Stimulated activated CD8-positive, alpha-beta memory T cell treated with anti-CD3 and anti-CD28 coated beads, Interleukin-7, amount 100 ng/mL, for 48 hours (primary cell): ENCODE results near the gene SENP1.

Source experiments
- DNase-seq, 2 donors: peaks; one replicate each; pipeline ENCODE4 v3.0.0-alpha.2; 2020; ENCODE audit warnings: low read depth in 1 of 2; ENCODE audit errors: extremely low read depth in 1 of 2

The SENP1 gene

DNA sequence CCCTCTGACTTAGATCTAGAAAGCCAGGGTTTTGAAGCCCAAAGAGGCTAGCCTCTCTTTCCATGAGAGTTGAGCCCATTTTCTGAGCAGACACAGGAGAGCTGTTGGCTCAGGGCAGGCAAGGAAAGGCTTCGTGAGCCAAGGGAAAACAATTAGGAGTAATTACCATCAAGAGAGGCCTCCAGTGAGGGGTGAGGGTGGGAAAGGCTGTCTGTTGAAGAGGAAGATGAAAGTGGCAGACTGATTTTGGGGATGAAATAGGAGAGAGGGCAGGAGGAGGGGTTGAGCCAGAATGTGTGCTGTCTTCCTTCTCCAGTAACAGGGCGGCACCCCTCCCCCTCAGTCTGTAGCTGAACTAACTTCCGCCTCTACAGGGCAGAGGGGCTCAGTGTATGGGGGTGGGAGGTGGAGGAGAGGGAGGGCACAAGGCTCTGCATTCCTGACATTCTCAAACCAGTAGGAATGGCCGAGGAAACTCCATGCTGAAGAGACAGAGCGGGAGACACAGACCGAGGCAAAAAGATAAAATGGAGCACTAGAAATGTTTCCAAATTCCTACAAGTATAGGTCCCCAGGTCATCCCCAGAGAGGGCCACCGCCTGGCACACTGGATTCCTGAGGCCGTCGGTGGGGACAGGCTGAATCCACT, 68.5 kb downstream of the SENP1 start:
- no peak for DNase-seq

DNA sequence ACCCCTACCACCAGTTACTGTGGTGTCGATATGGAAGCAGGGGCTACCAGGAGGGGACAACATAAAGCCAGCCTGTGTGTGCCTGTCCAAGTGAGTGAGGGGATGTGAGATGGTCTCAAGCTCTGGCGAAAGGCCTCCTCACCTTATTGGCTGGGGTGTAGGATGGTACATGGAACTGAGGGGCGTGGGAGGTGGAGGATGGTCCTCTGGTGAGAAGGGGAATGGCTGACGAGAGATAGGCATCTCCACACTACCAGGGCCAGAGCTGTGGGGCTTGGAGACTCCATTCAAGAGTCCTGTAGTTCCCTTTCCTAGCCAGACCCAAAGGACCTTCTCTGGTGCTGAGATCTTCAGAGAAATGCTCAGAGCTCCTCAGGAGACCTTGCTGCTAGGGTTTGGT, 69.1 kb downstream of the SENP1 start:
- DNase-seq, result no peak

DNA sequence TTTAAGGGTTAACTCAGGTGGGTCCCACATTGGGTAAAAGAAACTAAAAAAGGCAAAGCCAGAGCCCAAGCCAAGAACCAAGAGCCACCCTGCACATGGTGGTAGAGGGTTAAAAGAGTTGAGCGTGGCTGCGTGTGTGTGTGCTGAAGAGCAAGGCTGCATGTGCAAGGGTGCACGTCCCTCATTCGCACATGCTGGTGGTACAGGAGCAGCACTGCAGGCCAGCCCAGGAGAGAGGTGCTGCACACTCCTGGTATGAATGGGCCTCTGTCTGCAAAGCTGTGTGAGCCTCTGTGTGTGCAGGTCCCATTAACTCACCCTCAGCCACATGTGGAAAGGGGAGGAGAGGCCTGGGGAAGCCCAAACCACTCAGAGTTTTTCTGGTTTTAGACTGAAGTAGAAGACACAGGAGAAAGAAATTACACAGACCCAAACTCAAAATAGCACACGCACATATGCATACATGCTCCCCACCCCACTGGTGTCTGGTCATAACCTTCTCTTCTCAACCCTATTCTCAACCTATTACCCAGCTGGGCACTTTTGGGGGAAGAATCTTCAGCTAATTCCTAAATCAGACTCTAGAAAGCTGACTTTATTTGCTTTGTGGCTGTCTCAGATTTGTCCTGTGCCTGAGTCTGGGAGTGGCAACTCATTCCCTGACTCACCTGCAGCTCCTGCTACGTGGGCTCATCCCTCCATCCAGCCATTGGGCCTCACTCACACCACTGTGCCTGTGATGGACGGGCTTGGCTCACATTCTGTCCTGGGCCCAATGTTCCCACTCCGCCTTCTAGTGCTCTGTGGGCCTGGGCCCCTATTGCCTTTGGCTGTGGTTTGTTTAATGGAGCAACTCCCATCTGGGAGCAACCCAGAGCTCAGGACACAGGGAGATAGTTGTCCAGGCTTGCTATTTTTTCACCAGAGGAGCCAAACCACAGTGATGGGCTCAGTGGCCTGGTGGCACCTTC, 70.8 kb downstream of the SENP1 start:
- no peak for DNase-seq

DNA sequence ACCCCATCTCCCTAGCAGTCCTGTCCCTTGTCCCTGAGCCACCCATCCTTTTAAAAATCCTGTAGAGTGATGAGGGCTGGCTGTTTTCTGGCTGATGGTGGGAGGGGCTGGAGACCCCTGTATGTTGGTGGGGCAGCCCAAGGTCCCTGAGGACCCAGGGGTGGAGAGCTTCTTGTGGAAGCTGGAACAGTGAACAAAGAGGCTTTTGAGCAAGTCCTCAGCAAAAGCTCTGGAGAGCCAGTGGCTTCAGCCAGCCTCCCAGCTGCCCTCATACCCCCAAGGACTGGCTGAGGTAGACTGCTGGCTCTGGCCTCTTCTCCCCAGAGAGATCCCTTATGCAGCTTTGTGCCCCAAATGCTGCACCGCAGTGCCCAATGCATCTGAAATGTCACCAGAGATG, 72.4 kb downstream of the SENP1 start:
- no peak for DNase-seq

DNA sequence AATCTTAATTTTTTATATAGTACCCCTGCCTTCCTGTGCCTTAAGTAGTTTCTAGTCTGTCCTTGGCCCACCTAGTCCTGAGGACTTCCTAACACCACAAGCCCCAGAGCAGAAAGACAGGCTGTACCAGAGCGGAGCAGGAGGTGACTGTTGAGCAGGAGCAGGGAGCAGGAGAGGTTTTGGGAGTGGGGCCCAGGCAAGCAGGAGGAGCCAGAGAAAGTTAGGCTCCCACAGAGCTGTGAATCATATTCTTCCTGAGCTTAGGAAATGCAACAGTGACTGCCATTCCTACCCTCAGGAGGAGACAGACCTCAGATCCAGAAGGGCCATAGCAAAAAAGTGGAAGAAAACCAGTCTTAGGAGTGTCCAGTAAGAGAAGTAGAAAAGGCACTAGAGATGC, 73.3 kb downstream of the SENP1 start:
- DNase-seq, result no peak

DNA sequence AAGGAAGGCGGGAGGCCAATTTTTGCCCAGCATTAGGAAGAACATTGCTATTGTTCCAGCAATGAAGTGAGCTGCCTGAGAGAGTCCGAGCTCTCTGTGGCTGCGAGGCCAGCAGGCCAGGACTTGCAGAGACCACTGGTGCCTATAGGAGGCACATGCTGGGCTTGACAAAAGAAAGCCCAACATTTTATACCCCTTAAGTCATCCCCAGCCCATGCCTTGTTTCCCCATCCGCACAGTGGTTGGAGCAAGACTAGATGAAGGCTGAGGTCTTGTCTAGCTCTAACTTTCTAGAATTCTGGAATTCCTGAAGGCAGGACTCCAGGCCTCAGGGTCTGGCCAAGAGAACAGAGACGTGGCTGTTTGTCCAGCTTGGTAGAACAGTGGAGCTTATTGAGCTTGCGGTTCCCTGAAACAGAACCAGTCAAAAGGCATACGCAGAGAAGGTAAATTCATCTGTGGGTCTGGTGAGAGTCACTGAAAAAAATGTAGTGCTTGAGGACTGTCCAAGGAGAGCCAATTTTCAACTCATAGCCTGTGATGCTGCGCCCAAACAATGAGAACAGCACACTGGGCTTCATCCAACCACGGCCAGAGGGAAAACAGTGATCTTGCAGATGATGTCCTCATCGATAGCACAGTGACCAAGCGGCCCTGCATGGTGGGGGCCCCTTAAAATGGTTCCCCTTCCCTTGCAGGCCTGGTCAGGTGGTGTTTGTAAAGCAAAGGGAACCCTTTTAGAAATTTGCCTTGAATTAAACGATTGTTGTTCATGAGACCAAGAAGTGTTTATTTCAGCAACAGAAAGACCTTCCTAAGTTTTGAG, 74.5 kb downstream of the SENP1 start:
- DNase-seq, result no peak

DNA sequence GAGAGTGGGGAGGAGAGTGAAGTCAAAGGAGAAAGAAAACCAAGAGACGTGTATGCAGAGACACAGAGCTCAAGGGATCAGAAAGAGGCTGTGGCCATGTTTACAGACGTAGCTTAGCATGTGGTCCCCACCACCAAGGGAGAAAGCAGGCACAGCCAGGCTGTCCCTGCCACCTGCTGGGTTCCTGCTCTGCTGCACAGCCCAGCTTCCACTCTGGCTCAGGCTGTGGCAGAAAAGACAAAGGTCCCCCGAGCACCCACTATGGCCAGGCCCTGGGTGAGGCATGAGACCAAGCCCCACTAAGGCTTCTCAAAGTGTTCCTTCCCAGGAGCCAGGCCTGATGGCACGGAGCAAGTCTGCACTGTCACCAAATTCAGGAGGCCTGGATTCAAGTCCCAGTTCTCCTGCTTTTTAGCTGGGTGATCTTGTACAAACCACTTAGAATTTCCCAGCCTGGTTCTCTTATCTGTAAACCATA, 75.7 kb downstream of the SENP1 start:
- no peak for DNase-seq

DNA sequence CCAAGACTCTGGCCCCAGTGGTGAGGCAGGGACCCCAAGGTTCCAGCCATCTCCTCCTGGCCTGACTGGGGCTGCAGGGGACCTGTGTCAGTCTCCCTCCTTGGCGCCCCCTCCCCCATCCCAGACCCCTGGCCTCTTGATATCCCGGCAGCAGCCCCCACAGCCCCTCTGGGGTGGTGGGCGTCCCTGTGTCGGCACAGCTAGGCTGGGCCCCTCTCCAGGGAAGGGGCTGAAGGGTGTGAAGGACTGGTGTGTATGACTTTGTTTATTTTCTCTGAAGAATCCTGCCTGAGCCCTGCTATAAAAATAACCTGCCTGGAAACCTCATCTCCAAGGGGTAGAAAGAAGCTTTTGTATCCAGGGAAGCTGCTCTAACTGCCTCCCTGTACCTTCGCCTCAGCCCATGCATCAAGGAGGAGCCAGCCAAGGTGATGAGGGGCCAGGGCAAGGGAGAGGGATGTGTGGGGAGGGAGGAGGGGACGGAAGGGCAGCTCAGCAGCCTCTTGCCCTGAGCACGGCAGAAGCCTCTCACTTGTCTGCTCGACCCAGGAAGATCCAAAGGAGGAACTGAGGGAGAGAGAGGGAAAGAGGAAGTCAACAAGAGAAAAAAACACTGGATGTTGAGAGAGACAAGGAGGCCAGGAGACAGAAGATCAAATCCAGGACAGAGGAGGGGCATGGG, 76.2 kb downstream of the SENP1 start:
- no peak for DNase-seq

DNA sequence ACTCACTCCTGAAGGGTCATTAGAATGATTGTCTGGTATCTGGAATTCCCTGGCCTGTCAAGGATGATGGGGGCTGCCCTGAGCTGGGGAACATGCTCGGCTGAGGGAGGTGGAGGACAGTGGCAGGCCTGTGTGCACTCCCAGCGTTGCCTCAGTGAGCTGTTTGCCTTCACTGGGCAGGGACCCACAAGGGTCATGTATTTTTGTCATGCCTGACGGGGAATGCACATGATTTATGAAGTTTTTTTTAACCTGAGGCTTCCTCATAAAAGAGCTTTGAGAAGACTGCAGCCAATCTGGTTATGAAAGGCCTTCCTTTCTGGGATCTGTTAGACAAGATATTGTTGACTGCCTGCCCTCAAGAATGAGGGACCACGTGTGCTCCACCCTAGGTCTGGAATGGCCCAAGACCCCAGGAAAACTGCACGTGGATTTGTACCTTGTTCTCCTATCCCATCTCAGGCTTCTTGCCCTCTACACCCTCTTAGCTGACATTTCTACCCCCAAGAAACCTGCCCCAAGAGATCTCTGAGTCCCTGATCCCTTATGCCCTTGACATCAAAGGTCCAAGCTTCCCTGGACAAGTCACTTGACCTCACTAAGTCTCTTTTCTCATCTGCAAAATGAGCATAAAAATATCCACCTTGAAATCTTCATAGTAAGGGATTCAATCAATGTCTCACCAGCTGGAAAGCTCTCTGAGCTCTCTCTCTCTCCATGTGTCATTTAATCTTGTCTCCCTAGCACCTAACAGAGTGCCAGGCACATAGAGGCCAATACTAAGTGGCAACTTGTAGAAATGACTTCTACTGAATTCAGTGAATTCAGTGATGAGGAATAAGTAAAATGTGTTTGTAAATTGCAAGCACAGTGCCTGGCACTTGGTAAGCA, 77.1 kb downstream of the SENP1 start:
- DNase-seq, result no peak

DNA sequence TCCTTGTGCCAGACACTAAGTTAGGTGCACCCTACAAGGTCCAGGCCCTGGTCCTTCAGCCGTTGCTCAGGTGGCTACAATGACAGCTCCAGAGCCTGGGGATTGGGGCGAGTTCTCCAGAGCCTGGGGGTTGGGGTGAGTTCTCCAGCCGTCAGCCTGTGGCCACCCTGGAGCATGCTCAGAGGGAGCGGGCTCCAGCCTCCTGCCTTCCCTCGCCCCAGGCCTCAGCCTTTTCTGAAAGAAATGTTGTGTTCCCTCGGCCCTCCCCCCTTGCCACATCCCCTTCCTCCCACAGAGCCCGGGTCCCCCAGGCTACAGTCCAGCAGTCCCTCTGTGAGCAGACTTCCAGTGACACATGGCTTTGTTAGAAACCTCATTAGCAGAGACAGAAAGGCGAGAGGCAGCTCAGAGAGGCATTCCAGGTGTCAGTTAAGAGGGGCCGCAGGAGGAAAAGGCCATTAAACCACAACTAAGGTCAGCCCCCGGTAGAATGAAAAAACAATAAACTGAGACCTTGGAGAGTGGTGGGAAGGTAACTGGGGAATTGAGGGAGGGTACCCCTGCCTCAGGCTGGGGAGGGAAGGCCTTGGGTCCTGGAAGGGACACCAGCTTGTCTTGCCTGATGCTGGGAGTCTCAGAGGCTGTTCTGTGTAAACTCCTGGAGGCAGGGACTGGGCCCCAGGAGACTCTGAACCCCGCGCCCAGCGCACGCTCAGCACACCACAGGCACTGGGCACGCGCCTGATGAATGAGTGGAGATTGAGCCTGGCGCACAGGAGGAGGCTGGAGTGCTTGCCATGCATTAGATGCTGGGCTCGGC, 78.5 kb downstream of the SENP1 start:
- no peak for DNase-seq

DNA sequence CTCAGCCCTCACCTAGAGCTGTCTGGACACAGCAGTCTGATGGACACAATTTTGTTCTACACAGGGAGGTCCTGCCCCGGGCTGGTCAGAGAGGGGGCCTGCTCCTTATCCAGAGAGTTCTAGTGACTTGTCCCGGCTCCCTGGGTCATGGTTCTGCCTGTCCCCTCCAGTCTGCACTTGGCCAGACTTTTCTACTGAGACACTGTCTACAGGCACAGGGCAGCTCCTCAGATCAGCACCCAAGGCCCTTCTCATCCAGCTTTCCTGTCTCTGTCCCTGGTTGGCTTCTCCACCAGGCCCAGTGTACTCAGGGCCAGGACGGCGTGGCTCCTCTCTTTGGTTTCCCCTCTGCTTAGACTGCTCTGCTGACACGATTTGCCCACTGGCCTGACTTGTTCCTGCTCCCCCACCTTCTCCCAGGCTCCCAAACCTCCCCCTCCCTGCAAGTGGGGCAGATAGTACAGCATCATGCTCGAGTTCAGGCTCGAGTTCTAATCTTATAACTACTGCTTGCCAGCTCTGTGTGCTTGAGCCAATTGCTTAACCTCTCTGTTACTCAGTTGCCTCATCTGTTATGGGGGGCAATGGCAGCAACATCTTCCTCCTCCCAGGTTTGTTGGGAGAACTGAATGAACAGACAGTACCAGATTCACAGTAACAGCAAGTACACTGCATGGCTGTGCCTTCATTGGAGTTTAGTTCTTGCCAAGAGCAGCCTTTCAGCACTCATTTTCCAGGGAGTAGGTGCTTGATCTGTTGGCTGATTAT, 79.6 kb downstream of the SENP1 start:
- no peak for DNase-seq

DNA sequence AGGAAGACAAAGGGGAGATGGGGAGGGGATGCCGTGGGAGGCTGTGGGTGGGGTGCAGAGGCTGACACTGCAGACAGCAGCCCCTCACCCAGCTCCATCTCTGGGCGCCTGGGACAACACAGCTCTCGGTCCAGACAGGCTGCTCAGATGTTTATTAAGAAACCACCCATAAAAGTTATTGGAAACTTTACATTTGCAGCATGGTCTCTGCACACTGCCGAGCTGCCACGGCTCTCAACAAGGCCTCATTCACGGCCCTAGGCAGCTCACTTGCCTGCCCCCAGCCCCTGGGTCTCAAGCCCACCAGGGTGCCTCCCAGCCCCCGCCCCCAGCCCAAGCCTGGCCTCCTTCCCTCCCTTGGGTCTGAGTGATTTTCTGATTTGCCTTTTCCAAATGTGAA, 80.6 kb downstream of the SENP1 start:
- DNase-seq, result no peak

DNA sequence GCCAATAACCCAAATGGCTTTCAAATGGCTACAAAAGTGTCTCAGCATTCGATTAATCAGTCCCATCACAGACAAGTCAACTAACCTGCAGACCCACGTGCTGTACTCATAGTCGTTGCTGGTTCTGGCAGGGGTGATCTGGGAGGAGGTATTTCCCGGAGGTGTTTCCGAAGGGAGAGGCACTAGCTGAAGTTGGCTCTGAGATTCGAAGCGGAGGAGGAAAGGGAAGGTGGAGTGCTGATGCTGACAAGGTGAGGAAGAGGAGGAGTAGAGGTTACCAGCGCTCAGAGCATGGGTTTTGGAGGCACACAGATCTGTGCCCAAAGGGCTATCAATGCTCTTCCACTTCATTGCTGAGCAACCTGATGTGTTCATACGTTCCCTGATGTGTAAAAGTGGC, 81.1 kb downstream of the SENP1 start:
- no peak for DNase-seq

DNA sequence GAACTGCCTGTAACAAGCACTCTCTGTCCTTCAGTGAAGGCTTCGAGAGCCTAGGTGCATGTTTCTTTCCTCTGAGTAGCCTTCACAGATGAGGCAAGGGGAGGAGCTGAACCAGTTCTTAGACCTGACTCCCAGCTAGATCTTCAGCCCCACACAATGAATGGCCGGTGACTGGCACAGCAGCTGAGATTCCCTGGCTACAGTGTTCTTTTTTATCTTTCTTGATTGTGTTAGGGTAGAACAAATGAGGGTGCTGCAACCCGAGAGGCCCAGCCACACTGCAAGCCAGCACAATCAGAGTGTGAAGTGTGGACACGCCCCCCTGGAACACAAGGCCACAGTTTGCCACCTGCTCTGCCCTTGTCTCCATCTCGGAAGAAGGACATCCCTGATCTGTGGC, 82.5 kb downstream of the SENP1 start:
- no peak for DNase-seq

DNA sequence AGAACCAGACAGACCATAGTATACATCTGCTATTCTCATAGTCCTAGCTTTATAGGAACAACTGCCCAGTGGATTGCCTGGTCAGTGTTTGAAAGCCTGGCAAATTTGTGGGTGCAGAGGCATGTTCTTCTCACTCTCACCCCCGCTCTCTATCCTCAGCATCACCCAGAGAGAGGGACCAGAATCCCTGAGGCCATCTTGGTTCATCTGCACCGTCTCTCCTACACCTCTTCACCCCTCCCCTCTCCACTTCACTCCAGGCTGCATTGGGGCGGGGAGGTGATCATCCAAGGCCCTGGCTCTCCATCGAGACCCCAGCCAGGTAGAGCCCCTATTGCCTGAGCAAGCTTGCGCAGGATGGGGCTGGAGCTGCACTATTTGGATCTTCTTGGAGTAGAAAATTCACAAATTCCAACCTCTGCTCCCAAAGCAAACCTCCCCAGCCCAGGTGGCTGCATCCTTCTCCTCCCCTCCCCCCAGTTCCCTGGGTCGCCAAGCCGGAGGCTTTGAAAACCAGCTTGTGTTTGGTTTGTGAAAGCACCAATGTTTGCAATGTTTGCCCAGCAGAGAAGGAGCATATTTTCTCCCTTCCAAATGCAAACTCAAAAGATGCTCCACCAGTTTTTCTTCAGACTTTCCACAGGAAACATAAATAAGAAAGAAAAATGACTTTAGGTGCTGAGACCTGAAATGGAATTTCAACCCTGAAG, 83.0 kb downstream of the SENP1 start:
- no peak for DNase-seq

DNA sequence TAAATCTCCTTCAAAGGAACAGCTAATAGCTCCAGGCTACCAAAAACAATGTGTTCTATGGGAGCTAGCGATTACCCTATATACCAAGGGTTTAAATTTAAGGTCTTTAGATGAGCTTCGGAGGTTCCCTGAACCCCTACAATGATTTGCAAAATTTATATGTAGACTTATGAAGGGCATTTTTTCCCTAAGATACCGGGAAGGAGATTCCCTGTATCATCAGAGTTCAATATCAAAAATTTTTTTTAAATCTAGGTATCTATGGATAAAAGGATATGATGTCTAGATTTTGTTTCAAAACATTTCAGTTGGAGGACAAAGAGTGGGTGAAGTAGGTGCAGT, 83.7 kb downstream of the SENP1 start:
- DNase-seq, result no peak

DNA sequence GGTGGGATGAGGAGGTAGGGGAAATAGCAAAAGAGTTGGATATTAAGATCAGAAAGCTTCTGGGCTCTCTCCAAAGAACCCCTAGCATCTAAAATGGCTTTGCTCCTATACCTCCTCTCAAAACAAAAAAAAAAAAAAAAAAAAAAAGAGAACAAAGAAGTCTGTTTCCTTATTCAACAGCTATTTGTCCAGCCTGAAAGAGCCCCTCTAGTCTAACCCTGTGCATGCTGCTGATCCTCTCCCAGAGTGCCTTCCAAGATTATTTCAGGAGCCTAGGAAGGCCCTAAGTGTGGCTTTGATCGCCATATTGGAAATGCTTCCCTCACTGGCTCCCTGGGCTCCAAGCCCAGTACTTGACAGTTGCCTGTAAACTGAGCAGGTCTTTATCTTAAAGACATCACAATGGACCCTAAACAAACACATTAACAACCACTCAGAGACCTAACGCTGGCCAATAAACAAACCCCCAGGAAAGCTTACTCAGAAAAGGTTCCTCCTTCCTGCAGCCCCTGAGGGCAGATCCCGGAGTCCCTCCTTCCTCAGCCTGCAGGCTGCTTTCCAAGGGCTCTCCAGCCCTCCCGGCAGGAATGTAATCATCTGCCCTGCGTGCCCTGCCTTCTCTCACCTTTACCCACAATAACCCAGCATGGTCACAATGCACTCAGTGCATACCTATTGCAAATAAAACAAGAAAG, 84.2 kb downstream of the SENP1 start:
- DNase-seq, result no peak
